Measurements from ENCODE around the gene TMEM140.

The TMEM140 gene

DNA sequence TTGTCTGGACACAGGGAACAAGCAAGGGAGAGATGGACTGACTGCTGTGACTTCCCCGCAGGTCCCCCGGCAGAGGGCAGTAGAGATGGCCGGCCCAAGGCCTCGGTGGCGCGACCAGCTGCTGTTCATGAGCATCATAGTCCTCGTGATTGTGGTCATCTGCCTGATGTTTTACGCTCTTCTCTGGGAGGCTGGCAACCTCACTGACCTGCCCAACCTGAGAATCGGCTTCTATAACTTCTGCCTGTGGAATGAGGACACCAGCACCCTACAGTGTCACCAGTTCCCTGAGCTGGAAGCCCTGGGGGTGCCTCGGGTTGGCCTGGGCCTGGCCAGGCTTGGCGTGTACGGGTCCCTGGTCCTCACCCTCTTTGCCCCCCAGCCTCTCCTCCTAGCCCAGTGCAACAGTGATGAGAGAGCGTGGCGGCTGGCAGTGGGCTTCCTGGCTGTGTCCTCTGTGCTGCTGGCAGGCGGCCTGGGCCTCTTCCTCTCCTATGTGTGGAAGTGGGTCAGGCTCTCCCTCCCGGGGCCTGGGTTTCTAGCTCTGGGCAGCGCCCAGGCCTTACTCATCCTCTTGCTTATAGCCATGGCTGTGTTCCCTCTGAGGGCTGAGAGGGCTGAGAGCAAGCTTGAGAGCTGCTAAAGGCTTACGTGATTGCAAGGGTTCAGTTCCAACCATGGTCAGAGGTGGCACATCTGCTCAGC lies 16.6 kb downstream of the TMEM140 start:
- no peak overlapping the region for H3K27ac ChIP-seq
- TF ChIP-seq, protein P1, sequence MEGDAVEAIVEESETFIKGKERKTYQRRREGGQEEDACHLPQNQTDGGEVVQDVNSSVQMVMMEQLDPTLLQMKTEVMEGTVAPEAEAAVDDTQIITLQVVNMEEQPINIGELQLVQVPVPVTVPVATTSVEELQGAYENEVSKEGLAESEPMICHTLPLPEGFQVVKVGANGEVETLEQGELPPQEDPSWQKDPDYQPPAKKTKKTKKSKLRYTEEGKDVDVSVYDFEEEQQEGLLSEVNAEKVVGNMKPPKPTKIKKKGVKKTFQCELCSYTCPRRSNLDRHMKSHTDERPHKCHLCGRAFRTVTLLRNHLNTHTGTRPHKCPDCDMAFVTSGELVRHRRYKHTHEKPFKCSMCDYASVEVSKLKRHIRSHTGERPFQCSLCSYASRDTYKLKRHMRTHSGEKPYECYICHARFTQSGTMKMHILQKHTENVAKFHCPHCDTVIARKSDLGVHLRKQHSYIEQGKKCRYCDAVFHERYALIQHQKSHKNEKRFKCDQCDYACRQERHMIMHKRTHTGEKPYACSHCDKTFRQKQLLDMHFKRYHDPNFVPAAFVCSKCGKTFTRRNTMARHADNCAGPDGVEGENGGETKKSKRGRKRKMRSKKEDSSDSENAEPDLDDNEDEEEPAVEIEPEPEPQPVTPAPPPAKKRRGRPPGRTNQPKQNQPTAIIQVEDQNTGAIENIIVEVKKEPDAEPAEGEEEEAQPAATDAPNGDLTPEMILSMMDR (conservative IDR thresholded peaks at IDR 0.05), result no peak

- no peak overlapping the region for H3K27ac ChIP-seq
- TF ChIP-seq, protein P1 (conservative IDR thresholded peaks at IDR 0.05), result no peak
These were observed 18.0 kb downstream of the TMEM140 start for GRCh38 chr7:135165862-135166261.

GRCh38 chr7:135166338-135166990 lies 18.6 kb downstream of the TMEM140 start:
- TF ChIP-seq, protein P1 (conservative IDR thresholded peaks at IDR 0.05), result no peak

DNA sequence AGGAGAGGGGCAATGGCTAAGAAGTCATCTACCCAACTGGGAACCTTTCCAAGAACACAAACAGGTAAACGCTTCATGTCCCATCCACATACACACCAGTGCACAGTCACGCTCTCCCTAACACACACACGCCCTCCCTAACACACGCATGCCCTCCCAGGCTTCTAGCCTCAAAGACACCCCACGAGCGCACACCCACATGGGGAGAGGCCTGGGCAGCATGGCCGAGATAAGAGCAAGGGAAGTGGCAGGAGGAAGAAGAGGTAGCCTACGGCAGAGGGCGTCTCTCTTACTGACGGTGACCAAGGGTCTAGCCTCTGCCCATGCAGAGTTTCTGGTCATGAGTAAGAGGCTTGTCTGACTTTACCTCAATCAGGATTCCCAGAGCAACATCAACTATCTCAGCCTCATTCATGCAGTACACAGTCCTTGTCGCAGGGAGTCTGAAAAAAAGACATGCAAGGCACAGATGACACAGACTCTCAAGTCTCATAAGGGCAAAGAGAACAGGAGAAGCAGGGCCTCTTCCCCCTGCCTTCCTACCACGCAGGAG lies 19.6 kb downstream of the TMEM140 start:
- TF ChIP-seq, protein P1 (conservative IDR thresholded peaks at IDR 0.05), result no peak
- H3K27ac ChIP-seq, result no peak overlapping the region

More at GRCh38 chr7:135166338-135166990, 18.6 kb downstream of the TMEM140 start:
- H3K27ac ChIP-seq, result no peak overlapping the region

DNA sequence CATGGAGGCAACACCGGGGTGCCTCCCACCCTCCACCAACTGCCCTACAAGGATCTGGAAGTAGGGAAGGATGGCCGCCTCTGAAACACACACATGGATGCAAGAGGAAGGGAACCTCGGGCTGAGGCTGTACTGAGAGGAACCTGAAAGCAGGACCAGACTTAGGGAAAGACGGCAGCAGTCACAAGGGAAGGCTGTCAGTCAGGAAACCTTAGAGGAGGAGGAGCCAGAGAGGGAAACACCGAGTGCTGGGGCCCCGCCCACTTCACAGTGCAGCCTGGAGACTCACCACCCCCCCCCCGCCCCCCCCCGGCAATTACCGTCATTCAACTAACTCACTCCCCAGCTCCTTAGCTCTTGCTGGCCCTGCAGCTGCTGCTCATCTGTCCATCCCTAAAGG lies 20.1 kb downstream of the TMEM140 start:
- TF ChIP-seq, protein P1 (conservative IDR thresholded peaks at IDR 0.05), result no peak
- H3K27ac ChIP-seq, result no peak overlapping the region

GRCh38 chr7:135168489-135169140 lies 20.7 kb downstream of the TMEM140 start:
- TF ChIP-seq, protein P1 (conservative IDR thresholded peaks at IDR 0.05), result no peak
- H3K27ac ChIP-seq, result no peak overlapping the region
